DND-41 (cell line): ENCODE measurements around the gene LAMB4.

Experiments
- CTCF ChIP-seq: IDR thresholded peaks from 2 replicates; pipeline ENCODE4 v1.5.1; 2012; ENCODE audit warnings: borderline replicate concordance, low read length, moderate library complexity, mild to moderate bottlenecking; ENCODE audit not compliant: poor library complexity, severe bottlenecking; ENCODE audit errors: extremely low read depth
- EZH2 ChIP-seq: IDR thresholded peaks from 3 replicates; pipeline ENCODE4 v1.6.1; 2012; ENCODE audit warnings: borderline replicate concordance, low read depth, mild to moderate bottlenecking, moderate library complexity, low read length, inconsistent platforms; ENCODE audit not compliant: severe bottlenecking

DNA sequence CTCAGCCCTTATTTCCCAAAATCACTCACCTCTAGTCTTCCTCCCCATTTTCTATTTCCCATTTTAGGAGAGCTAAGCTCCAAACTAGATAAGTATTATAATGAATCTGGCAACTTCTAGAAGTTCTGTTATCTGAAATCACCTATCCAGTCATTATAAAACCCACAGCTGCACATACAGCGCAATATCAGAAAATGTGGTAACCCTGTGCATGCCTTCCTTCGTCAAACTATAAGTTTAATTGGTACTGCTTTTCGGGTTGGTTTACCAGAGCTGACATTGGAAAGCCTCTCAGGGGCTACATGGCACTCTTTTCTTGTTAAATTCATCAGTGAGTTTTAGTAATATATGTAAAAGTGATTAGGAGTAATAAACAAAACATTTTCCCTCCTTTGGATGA lies 1.6 kb downstream of the LAMB4 start:
- no peak for TF ChIP-seq CTCF
- no peak for TF ChIP-seq EZH2
